Right atrium auricular region (tissue), 2 donors: Measurements from ENCODE around the gene STAT4. TPM values are rescaled to one million over a fixed set of nuclear protein-coding genes. Genes with fewer than 3 reads are reported as not detected.

Experiments used
- DNase-seq: peaks from one replicate; pipeline ENCODE4 v3.0.0-alpha.2; 2019; ENCODE audit warnings: low spot score
- H3K27ac ChIP-seq, 2 donors: fragments of 200-600 bp; sonication (generic); 1 replicate in 1 of 2; 2 replicates in 1 of 2; pipeline ENCODE4 v1.5.1; 2016 to 2019
- H3K27me3 ChIP-seq, 2 donors: fragments of 200-600 bp; sonication (generic); one replicate each; pipeline versions ENCODE4 v1.5.1 to v1.6.0; 2017 to 2019
- H3K36me3 ChIP-seq: fragments of 200-600 bp; sonication (generic); one replicate; pipeline ENCODE4 v1.5.1; 2016
- H3K4me1 ChIP-seq, 2 donors: fragments of 200-600 bp; sonication (generic); one replicate each; pipeline versions ENCODE4 v1.5.1 to v1.6.0; 2017 to 2019
- H3K4me3 ChIP-seq, 2 donors: fragments of 200-600 bp; sonication (generic); 1 replicate in 1 of 2; 2 replicates in 1 of 2; pipeline ENCODE4 v1.5.1; 2017 to 2019; ENCODE audit warnings: mild to moderate bottlenecking in 1 of 2, moderate library complexity in 1 of 2
- H3K9me3 ChIP-seq, 2 donors: fragments of 200-600 bp; sonication (generic); one replicate each; pipeline ENCODE4 v1.5.1; 2019
- CTCF ChIP-seq, 2 donors: fragments of 200-600 bp; sonication (generic); IDR thresholded peaks; one replicate each; pipeline ENCODE4 v1.5.1; 2019; ENCODE audit warnings: antibody characterized with exemption in 2 of 2
- total RNA-seq, 2 donors: library from RNA; depleted of rRNA; stranded (reverse); fragments of >200 nt; gene quantifications; one replicate each; pipeline ENCODE4 v1.1.0, GENCODE V29; 2016

Gene STAT4
- total RNA-seq, 2 donors from 2014 or later, result 15.2 to 27.3 TPM

- no peaks in the 10 kb centered on the region for H3K9me3 ChIP-seq
- H3K4me3 ChIP-seq, result no peak overlapping the region
- H3K4me1 ChIP-seq, result no peaks in the 10 kb centered on the region
- DNase-seq, result no peak
- no peaks in the 10 kb centered on the region for H3K27me3 ChIP-seq
- H3K36me3 ChIP-seq, result peaks cover 8% of the 10 kb centered on the region
- H3K27ac ChIP-seq, result no peak overlapping the region
- TF ChIP-seq CTCF (IDR thresholded peaks at IDR 0.05), result no peak
These were observed 85.0 kb downstream of the STAT4 start for GRCh38 chr2:191065785-191066184.

GRCh38 chr2:191064590-191064989 lies 86.2 kb downstream of the STAT4 start:
- Histone ChIP-seq H3K27me3 (no peaks in the 10 kb centered on the region), H3K4me3 (no peak overlapping the region), H3K27ac (no peak overlapping the region), H3K36me3 (peaks cover 13% of the 10 kb centered on the region), H3K4me1 (no peaks in the 10 kb centered on the region), H3K9me3 (no peaks in the 10 kb centered on the region)
- DNase-seq, result no peak
- TF ChIP-seq CTCF (IDR thresholded peaks at IDR 0.05), result no peak

GRCh38 chr2:191063584-191063983 lies 87.2 kb downstream of the STAT4 start:
- H3K4me1 ChIP-seq, result no peaks in the 10 kb centered on the region
- H3K4me3 ChIP-seq, result no peak overlapping the region
- peaks cover 17% of the 10 kb centered on the region for H3K36me3 ChIP-seq
- no peaks in the 10 kb centered on the region for H3K27me3 ChIP-seq
- no peak for DNase-seq
- TF ChIP-seq CTCF (IDR thresholded peaks at IDR 0.05), result no peak
- H3K27ac ChIP-seq, result no peak overlapping the region
- H3K9me3 ChIP-seq, result no peaks in the 10 kb centered on the region

- DNase-seq, result no peak
- no peaks in the 10 kb centered on the region for H3K4me1 ChIP-seq
- TF ChIP-seq CTCF (IDR thresholded peaks at IDR 0.05), result no peak
- peaks cover 17% of the 10 kb centered on the region for H3K36me3 ChIP-seq
- H3K27ac ChIP-seq, result no peak overlapping the region
- no peak overlapping the region for H3K4me3 ChIP-seq
- H3K27me3 ChIP-seq, result no peaks in the 10 kb centered on the region
- H3K9me3 ChIP-seq, result no peaks in the 10 kb centered on the region
These were observed 89.3 kb downstream of the STAT4 start for GRCh38 chr2:191061381-191061980.

- H3K36me3 ChIP-seq, result peaks cover 17% of the 10 kb centered on the region
- H3K4me1 ChIP-seq, result no peaks in the 10 kb centered on the region
- no peaks in the 10 kb centered on the region for H3K9me3 ChIP-seq
- H3K4me3 ChIP-seq, result no peak overlapping the region
- no peaks in the 10 kb centered on the region for H3K27me3 ChIP-seq
- DNase-seq, result no peak
- no peak overlapping the region for H3K27ac ChIP-seq
- no peak for TF ChIP-seq CTCF (IDR thresholded peaks at IDR 0.05)
These were observed 91.5 kb downstream of the STAT4 start for GRCh38 chr2:191059308-191059707.

- DNase-seq, result no peak
- Histone ChIP-seq H3K27ac (no peak overlapping the region), H3K36me3 (peaks cover 9% of the 10 kb centered on the region), H3K9me3 (no peaks in the 10 kb centered on the region), H3K4me3 (no peak overlapping the region), H3K4me1 (peaks cover 0 to 3% of the 10 kb centered on the region in 2 donors), H3K27me3 (no peaks in the 10 kb centered on the region)
- TF ChIP-seq CTCF (IDR thresholded peaks at IDR 0.05), result no peak
These were observed 94.6 kb downstream of the STAT4 start for GRCh38 chr2:191056228-191056627.
